GM12801 (cell line): ENCODE measurements around the gene CARS1.

Source experiments
- CTCF ChIP-seq: IDR thresholded peaks from one replicate; pipeline ENCODE4 v1.5.1; 2011; ENCODE audit warnings: control low read depth; ENCODE audit not compliant: insufficient read length; ENCODE audit errors: extremely low read depth

CARS1 gene

GRCh38 chr11:3057069-3057963, at the start of gene CARS1:
Gene CARS1 (minus strand): TSS chr11:3057423. CDS start chr11:3057367, 56 bp downstream.
- TF ChIP-seq CTCF: no peak

GRCh38 chr11:3105791-3106735, 48.8 kb upstream of the CARS1 start:
- no peak for TF ChIP-seq CTCF

- no peak for TF ChIP-seq CTCF
Observed at GRCh38 chr11:3104961-3105790, 48.0 kb upstream of the CARS1 start.

GRCh38 chr11:3104051-3104714, 47.0 kb upstream of the CARS1 start:
- TF ChIP-seq CTCF: no peak

GRCh38 chr11:3103076-3103475, 45.9 kb upstream of the CARS1 start:
- no peak for TF ChIP-seq CTCF

- no peak for TF ChIP-seq CTCF
Observed at GRCh38 chr11:3102641-3102921, 45.4 kb upstream of the CARS1 start.
